Measurements from ENCODE around the gene SPC25. TPM values are rescaled to one million over a fixed set of nuclear protein-coding genes. Genes with fewer than 3 reads are reported as not detected.

The SPC25 gene
- total and polyA plus RNA-seq, 10 of the 15 experiments (the other 5 are each of a cell fraction or from before 2014, with no cell fraction given), result 18.7 to 61.5 (median 32.0) TPM

DNA sequence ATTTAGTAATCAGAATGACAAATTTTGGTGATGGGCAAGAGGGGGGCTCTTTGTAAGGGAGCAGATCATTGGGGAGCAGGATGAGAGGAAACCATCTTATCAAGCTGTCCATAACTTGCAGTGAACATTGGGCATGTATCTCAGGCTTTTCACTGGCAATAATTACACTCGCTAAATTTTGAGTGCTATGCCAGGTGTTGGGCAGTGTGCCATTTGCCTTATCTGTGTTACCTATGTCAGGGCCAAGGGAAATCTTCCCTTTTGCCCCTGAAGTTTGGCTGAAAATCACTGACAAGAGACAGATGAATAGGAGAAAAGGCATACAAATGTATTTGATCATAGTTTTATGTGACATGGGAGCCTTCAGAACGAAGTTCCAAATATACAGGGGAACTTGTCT, 48.8 kb downstream of the SPC25 start:
- Histone ChIP-seq H3K4me1 (ENCODE audit: control insufficient read depth, insufficient read depth, low read length) (no peaks in the 10 kb centered on the region), H3K4me2 (ENCODE audit: control insufficient read depth, insufficient read depth) (no peak overlapping the region), H3K9ac (ENCODE audit: control insufficient read depth, insufficient read depth, low read length) (no peak overlapping the region), H3K27ac (ENCODE audit: control insufficient read depth, insufficient read depth) (no peak overlapping the region), H3K4me3 (no peak overlapping the region), H3K36me3 (ENCODE audit: control insufficient read depth in 2 of 2, insufficient read depth in 2 of 2, low read length in 1 of 2) (no peaks in the 10 kb centered on the region), H3K9me3 (replicated peaks; ENCODE audit: control insufficient read depth, insufficient read depth, low read length) (no peaks in the 10 kb centered on the region), H2AFZ (ENCODE audit: control insufficient read depth, low read depth, low read length) (no peak overlapping the region), H3K27me3 (replicated peaks in 1 of 2; ENCODE audit: control insufficient read depth in 2 of 2, insufficient read depth in 2 of 2, low read length in 1 of 2) (no peaks in the 10 kb centered on the region), H3K79me2 (ENCODE audit: control insufficient read depth, insufficient read depth, low read length) (no peaks in the 10 kb centered on the region), H4K20me1 (ENCODE audit: control insufficient read depth, insufficient read depth) (no peaks in the 10 kb centered on the region)
- TF ChIP-seq, protein P1, sequence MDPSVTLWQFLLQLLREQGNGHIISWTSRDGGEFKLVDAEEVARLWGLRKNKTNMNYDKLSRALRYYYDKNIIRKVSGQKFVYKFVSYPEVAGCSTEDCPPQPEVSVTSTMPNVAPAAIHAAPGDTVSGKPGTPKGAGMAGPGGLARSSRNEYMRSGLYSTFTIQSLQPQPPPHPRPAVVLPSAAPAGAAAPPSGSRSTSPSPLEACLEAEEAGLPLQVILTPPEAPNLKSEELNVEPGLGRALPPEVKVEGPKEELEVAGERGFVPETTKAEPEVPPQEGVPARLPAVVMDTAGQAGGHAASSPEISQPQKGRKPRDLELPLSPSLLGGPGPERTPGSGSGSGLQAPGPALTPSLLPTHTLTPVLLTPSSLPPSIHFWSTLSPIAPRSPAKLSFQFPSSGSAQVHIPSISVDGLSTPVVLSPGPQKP (IDR thresholded peaks at IDR 0.05; ENCODE audit: low read depth, low read length), result no peak
- TF ChIP-seq, protein P2, sequence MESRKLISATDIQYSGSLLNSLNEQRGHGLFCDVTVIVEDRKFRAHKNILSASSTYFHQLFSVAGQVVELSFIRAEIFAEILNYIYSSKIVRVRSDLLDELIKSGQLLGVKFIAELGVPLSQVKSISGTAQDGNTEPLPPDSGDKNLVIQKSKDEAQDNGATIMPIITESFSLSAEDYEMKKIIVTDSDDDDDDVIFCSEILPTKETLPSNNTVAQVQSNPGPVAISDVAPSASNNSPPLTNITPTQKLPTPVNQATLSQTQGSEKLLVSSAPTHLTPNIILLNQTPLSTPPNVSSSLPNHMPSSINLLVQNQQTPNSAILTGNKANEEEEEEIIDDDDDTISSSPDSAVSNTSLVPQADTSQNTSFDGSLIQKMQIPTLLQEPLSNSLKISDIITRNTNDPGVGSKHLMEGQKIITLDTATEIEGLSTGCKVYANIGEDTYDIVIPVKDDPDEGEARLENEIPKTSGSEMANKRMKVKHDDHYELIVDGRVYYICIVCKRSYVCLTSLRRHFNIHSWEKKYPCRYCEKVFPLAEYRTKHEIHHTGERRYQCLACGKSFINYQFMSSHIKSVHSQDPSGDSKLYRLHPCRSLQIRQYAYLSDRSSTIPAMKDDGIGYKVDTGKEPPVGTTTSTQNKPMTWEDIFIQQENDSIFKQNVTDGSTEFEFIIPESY (IDR thresholded peaks at IDR 0.05), result no peak
- no peak for TF ChIP-seq FOS (IDR thresholded peaks at IDR 0.05; ENCODE audit: borderline replicate concordance, extremely low read depth, insufficient read length)
- no peak for TF ChIP-seq ZNF207 (IDR thresholded peaks at IDR 0.05; ENCODE audit: borderline replicate concordance)
- TF ChIP-seq EED (IDR thresholded peaks at IDR 0.05; ENCODE audit: low read depth), result no peak
- TF ChIP-seq, protein P3, sequence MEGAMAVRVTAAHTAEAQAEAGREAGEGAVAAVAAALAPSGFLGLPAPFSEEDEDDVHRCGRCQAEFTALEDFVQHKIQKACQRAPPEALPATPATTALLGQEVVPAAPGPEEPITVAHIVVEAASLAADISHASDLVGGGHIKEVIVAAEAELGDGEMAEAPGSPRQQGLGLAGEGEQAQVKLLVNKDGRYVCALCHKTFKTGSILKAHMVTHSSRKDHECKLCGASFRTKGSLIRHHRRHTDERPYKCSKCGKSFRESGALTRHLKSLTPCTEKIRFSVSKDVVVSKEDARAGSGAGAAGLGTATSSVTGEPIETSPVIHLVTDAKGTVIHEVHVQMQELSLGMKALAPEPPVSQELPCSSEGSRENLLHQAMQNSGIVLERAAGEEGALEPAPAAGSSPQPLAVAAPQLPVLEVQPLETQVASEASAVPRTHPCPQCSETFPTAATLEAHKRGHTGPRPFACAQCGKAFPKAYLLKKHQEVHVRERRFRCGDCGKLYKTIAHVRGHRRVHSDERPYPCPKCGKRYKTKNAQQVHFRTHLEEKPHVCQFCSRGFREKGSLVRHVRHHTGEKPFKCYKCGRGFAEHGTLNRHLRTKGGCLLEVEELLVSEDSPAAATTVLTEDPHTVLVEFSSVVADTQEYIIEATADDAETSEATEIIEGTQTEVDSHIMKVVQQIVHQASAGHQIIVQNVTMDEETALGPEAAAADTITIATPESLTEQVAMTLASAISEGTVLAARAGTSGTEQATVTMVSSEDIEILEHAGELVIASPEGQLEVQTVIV (IDR thresholded peaks at IDR 0.05; ENCODE audit: borderline replicate concordance, partially characterized antibody), result no peak
- TF ChIP-seq GATAD2B (conservative IDR thresholded peaks at IDR 0.05; ENCODE audit: low read depth), result no peak
- no peak for TF ChIP-seq RFX5 (IDR thresholded peaks at IDR 0.05; ENCODE audit: low read depth, low read length)
- TF ChIP-seq NFYA (IDR thresholded peaks at IDR 0.05; ENCODE audit: borderline replicate concordance, low read depth, low read length), result no peak
- no peak for TF ChIP-seq PAX5 (IDR thresholded peaks at IDR 0.05; ENCODE audit: borderline replicate concordance, low read depth, low read length)
- no peak for TF ChIP-seq TBL1XR1 (IDR thresholded peaks at IDR 0.05; ENCODE audit: low read depth, low read length)
- no peak for TF ChIP-seq CBFB (IDR thresholded peaks at IDR 0.05; ENCODE audit: low read depth)
- no peak for TF ChIP-seq SIX5 (IDR thresholded peaks at IDR 0.05; ENCODE audit: low read depth, low read length, severe bottlenecking)
- no peak for TF ChIP-seq RB1 (IDR thresholded peaks at IDR 0.05; ENCODE audit: borderline replicate concordance)
- TF ChIP-seq TAF1 (IDR thresholded peaks at IDR 0.05; ENCODE audit: borderline replicate concordance, low read depth, low read length), result no peak
- ChIA-PET POLR2A (no interaction called here), CTCF (no interaction called here), SMC1A (ENCODE audit: uncharacterized antibody, unreplicated experiment) (no interaction called here), RAD21 (ENCODE audit: unreplicated experiment) (no interaction called here)
- intact Hi-C loops (cut with micrococcal nuclease; ENCODE audit: unreplicated experiment) (no loop called here), in situ Hi-C loops (cut with MboI) (no loop called here)
- 45% methylated on average over 2 of the region's 2 CpGs for WGBS (ENCODE audit: insufficient coverage, insufficient replicate concordance, low lambda C conversion rate, missing lambda C conversion rate)
- ATAC-seq, result no peak
- FAIRE-seq, result no peak
- BruUV-seq (replicated peaks), result no TSS peak
- no peak for DNase-seq (ENCODE audit: low read depth, low spot score)
